M059J (cell line): Measurements from ENCODE around the gene LDLR. TPM values are rescaled to one million over a fixed set of nuclear protein-coding genes. Genes with fewer than 3 reads are reported as not detected.
"Not testable (repeated sequence)": the region's sequence is repeated elsewhere in the genome, so short reads cannot be mapped to it uniquely, and the experiment has no call there.

ENCODE experiments used
- DNase-seq: peaks from one replicate; pipeline ENCODE4 v3.0.0-alpha.2; 2012; ENCODE audit warnings: low read depth
- total RNA-seq: library from RNA; depleted of rRNA; stranded (reverse); fragments of >200 nt; shearing (Covaris generic); gene quantifications from 2 replicates; pipeline ENCODE4 v1.2.3, GENCODE V29; 2014; rRNA removed

LDLR gene
- total RNA-seq, 1 experiment from 2014 or later = 89.0 TPM

DNA sequence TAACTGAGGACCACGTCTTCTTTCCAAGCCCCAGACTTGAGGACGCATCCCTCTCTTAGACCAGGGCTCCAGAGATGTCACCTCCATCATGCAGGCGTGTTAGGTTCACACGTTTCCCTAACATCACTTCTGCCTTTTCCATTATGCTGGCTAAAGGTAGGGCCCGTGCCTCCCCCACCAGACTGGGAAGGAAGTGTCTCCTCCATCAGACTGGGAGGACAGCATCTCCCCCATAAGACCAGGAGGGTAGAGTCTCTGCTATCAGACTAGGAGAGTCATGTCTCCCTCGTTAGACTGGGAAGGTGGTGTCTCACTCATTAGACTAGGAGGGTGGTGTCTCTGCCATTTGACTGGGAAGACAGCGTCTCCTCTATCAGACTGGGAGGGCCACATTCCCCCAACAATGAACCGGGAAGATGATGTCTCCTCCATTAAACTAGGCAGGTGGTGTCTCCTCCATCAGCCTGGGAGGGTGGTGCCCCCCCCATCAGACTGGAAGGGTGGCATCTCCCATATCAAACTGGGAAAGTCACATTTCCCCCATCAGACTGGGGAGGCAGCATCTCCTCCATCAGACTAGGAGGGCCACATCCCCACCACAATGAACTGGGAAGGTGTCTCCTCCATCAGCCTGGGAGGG is 84.4 kb downstream of the LDLR start:
- DNase-seq = no peak

DNA sequence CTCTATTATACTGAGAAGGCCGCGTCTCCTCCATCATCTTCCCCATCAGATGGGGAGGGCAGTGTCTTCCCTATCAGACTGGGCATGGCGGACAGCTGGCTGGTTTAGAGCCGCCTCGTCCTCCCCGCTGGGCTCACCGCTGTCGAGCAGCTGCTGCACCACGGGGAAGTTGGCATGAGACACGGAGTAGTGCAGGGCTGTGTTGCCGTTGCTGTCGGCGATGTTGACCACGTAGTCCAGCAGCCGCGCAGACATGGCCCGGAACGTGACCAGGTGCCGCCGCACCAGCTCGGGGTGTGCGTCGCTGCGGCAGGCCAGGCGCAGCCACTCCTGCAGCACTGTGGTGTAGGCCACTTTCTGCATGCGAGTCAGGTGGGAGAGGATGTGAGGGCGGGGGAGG is 85.1 kb downstream of the LDLR start:
- no peak for DNase-seq

- DNase-seq = no peak
Observed at GRCh38 chr19:11175920-11176319, 86.7 kb downstream of the LDLR start.

GRCh38 chr19:11176466-11177193 is 87.4 kb downstream of the LDLR start:
- no peak for DNase-seq

DNA sequence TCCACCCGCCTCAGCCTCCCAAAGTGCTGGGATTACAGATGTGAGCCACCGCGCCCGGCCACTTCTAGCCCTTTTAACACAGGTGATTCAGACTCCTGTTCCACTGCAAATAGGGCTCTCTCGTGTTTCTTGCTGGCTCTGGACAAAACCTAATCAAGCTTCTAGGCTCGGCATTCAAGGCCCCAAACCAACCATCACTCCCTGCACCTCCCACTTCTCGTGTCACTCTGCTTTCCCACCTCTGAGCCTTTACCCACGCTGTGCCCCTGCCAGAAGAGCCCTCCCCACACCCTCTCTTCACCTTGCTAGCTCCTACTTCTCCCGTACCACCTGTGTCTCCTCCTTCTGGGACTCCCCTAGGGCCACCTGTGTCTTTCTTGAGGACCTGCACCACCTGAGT is 88.3 kb downstream of the LDLR start:
- no peak for DNase-seq

DNA sequence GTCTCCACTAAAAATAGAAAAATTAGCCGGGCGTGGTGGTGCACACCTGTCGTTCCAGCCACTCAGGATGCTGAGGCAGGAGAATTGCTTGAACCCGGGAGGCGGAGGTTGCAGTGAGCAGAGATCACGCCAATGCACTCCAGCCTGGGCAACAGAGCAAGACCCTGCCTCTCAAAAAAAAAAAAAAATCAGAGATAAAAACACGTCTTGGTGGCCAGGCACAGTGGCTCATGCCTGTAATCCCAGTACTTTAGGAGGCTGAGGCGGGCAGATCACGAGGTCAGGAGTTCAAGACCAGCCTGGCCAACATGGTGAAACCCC is 89.8 kb downstream of the LDLR start:
- DNase-seq = not testable (repeated sequence)

GRCh38 chr19:11179716-11180297 is 90.5 kb downstream of the LDLR start:
- no peak for DNase-seq

- no peak for DNase-seq
Observed at GRCh38 chr19:11180346-11180745, 91.1 kb downstream of the LDLR start.

GRCh38 chr19:11180975-11181374 is 91.7 kb downstream of the LDLR start:
- not testable (repeated sequence) for DNase-seq

DNA sequence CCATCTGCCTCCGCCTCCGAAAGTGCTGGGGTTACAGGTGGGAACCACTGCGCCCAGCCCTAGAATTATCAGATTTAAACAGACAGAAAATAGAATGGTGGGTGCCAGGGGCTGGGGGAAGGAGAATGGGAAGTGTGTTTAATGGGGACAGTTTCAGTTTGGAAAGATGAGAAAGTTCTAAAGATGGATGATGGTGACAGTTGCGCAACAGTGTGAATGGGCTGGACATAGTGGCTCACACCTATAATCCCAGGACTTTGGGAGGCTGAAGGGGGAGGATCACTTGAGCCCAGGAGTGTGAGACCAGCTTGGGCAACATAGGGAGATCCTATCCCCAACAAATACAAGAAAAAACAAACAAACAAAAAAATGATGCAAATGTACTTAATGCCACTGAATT is 92.2 kb downstream of the LDLR start:
- no peak for DNase-seq

Other genes with a start within 250 kb of the LDLR start
- 0.12 TPM in 1 of 2 replicates, not detected in the other for gene C19orf38, start 241.0 kb upstream of the LDLR start, total RNA-seq
- 16.5 and 24.1 TPM in 2 replicates for gene CARM1, start 217.9 kb upstream of the LDLR start, total RNA-seq
- 82.8 and 99.4 TPM in 2 replicates for gene YIPF2, start 160.8 kb upstream of the LDLR start, total RNA-seq
- gene TIMM29, start 160.7 kb upstream of the LDLR start, total RNA-seq = 24.5 and 37.7 TPM in 2 replicates
- gene SMARCA4, start 128.4 kb upstream of the LDLR start, total RNA-seq = 50.7 and 94.6 TPM in 2 replicates
- 55.4 and 64.4 TPM in 2 replicates for gene SPC24, start 66.3 kb downstream of the LDLR start, total RNA-seq
- 131 and 183 TPM in 2 replicates for gene KANK2, start 108.1 kb downstream of the LDLR start, total RNA-seq
- gene ANGPTL8, start 150.2 kb downstream of the LDLR start, total RNA-seq = not detected in 2 replicates
- gene DOCK6, start 173.1 kb downstream of the LDLR start, total RNA-seq = 1.8 and 13.0 TPM in 2 replicates
- gene TSPAN16, start 206.7 kb downstream of the LDLR start, total RNA-seq = not detected in 2 replicates